Activated CD8-positive, alpha-beta memory T cell treated with anti-CD3 and anti-CD28 coated beads, Interleukin-2, amount 10 ng/mL, durations not matched to agents 7 days and 5 days (primary cell): ENCODE results near the gene AP1B1. TPM values are rescaled to one million over a fixed set of nuclear protein-coding genes. Genes with fewer than 3 reads are reported as not detected.

Experiments
- ATAC-seq: fragments of 150-1000 bp; cut with Tn5 transposase; one replicate; pipeline ENCODE4 v1.10.0; 2021; ENCODE audit warnings: moderate library complexity
- CTCF ChIA-PET: fragments of 350-600 bp; sonication (Branson Sonifier 250); formaldehyde crosslinking; loops from one replicate; lab custom pipeline; 2021; ENCODE audit warnings: antibody characterized with exemption; lab: Charles Lee
- DNase-seq: peaks from one replicate; pipeline ENCODE4 v3.0.0-alpha.2; 2020
- H3K27ac Mint-ChIP-seq: one replicate; pipeline ENCODE4 v1.8.0; 2021; ENCODE audit warnings: mild to moderate bottlenecking, mixed read lengths
- H3K27me3 Mint-ChIP-seq: one replicate; pipeline ENCODE4 v1.8.0; 2021; ENCODE audit warnings: mixed read lengths
- H3K36me3 Mint-ChIP-seq: one replicate; pipeline ENCODE4 v1.8.0; 2021; ENCODE audit warnings: mild to moderate bottlenecking, mixed read lengths
- H3K4me1 Mint-ChIP-seq: one replicate; pipeline ENCODE4 v1.8.0; 2021; ENCODE audit warnings: mixed read lengths
- H3K4me3 Mint-ChIP-seq: one replicate; pipeline ENCODE4 v1.8.0; 2021; ENCODE audit warnings: mild to moderate bottlenecking, moderate library complexity, mixed read lengths
- H3K9me3 Mint-ChIP-seq: one replicate; pipeline ENCODE4 v1.8.0; 2022; ENCODE audit warnings: low read depth, mixed read lengths
- total RNA-seq, 2 experiments: library from RNA; stranded (reverse); gene quantifications; one replicate each; pipeline ENCODE4 v1.2.3, GENCODE V29; 2021

The AP1B1 gene
- total RNA-seq, 2 experiments from 2014 or later: 82.9 to 90.8 TPM

- Mint-ChIP-seq H3K27ac (no peak overlapping the region), H3K27me3 (no peaks in the 10 kb centered on the region), H3K36me3 (peaks cover 5% of the 10 kb centered on the region), H3K4me1 (no peaks in the 10 kb centered on the region), H3K9me3 (no peaks in the 10 kb centered on the region), H3K4me3 (no peak overlapping the region)
- no peak for DNase-seq
- ATAC-seq: no peak
- CTCF ChIA-PET: no interaction called here
These were observed 57.2 kb downstream of the AP1B1 start for GRCh38 chr22:29331213-29331612.

GRCh38 chr22:29330753-29331152 lies 57.6 kb downstream of the AP1B1 start:
- H3K4me1 Mint-ChIP-seq: no peaks in the 10 kb centered on the region
- ATAC-seq (no peak), DNase-seq (no peak)
- H3K27ac Mint-ChIP-seq: no peak overlapping the region
- no peak overlapping the region for H3K4me3 Mint-ChIP-seq
- CTCF ChIA-PET: no interaction called here
- no peaks in the 10 kb centered on the region for H3K27me3 Mint-ChIP-seq
- no peaks in the 10 kb centered on the region for H3K9me3 Mint-ChIP-seq
- H3K36me3 Mint-ChIP-seq: peaks cover 4% of the 10 kb centered on the region

GRCh38 chr22:29330291-29330690 lies 58.1 kb downstream of the AP1B1 start:
- no peak overlapping the region for H3K4me3 Mint-ChIP-seq
- H3K9me3 Mint-ChIP-seq: no peaks in the 10 kb centered on the region
- no peaks in the 10 kb centered on the region for H3K27me3 Mint-ChIP-seq
- peaks cover 4% of the 10 kb centered on the region for H3K36me3 Mint-ChIP-seq
- CTCF ChIA-PET: no interaction called here
- H3K4me1 Mint-ChIP-seq: no peaks in the 10 kb centered on the region
- DNase-seq (no peak), ATAC-seq (no peak)
- H3K27ac Mint-ChIP-seq: no peak overlapping the region

GRCh38 chr22:29329581-29329980 lies 58.8 kb downstream of the AP1B1 start:
- H3K4me1 Mint-ChIP-seq: no peaks in the 10 kb centered on the region
- CTCF ChIA-PET: no interaction called here
- H3K4me3 Mint-ChIP-seq: no peak overlapping the region
- H3K27me3 Mint-ChIP-seq: no peaks in the 10 kb centered on the region
- no peak overlapping the region for H3K27ac Mint-ChIP-seq
- H3K36me3 Mint-ChIP-seq: peaks cover 2% of the 10 kb centered on the region
- ATAC-seq (no peak), DNase-seq (no peak)
- no peaks in the 10 kb centered on the region for H3K9me3 Mint-ChIP-seq

GRCh38 chr22:29328566-29329500 lies 59.5 kb downstream of the AP1B1 start:
- Mint-ChIP-seq H3K9me3 (no peaks in the 10 kb centered on the region), H3K36me3 (no peaks in the 10 kb centered on the region), H3K27ac (no peak overlapping the region), H3K4me1 (no peaks in the 10 kb centered on the region), H3K4me3 (no peak overlapping the region), H3K27me3 (no peaks in the 10 kb centered on the region)
- ATAC-seq (no peak), DNase-seq (no peak)
- CTCF ChIA-PET: interaction anchor here (0.9 kb wide), 1 partner anchor 15 kb away, joined by 3 read pairs; no protein-coding TSS in a partner anchor

GRCh38 chr22:29328055-29328454 lies 60.3 kb downstream of the AP1B1 start:
- Mint-ChIP-seq H3K27me3 (no peaks in the 10 kb centered on the region), H3K9me3 (no peaks in the 10 kb centered on the region), H3K4me3 (no peak overlapping the region), H3K4me1 (no peaks in the 10 kb centered on the region), H3K27ac (no peak overlapping the region), H3K36me3 (no peaks in the 10 kb centered on the region)
- DNase-seq (no peak), ATAC-seq (no peak)
- CTCF ChIA-PET: interaction anchor here (0.9 kb wide), 1 partner anchor 16 kb away, joined by 3 read pairs; no protein-coding TSS in a partner anchor

- CTCF ChIA-PET: interaction anchor here (0.9 kb wide), 1 partner anchor 17 kb away, joined by 3 read pairs; no protein-coding TSS in a partner anchor
- no peak overlapping the region for H3K4me3 Mint-ChIP-seq
- H3K36me3 Mint-ChIP-seq: no peaks in the 10 kb centered on the region
- H3K27ac Mint-ChIP-seq: no peak overlapping the region
- DNase-seq (no peak), ATAC-seq (no peak)
- no peaks in the 10 kb centered on the region for H3K9me3 Mint-ChIP-seq
- H3K4me1 Mint-ChIP-seq: no peaks in the 10 kb centered on the region
- H3K27me3 Mint-ChIP-seq: no peaks in the 10 kb centered on the region
These were observed 61.1 kb downstream of the AP1B1 start for GRCh38 chr22:29327089-29327764.

GRCh38 chr22:29326481-29326880 lies 61.9 kb downstream of the AP1B1 start:
- Mint-ChIP-seq H3K36me3 (no peaks in the 10 kb centered on the region), H3K27me3 (no peaks in the 10 kb centered on the region), H3K27ac (no peak overlapping the region), H3K9me3 (no peaks in the 10 kb centered on the region), H3K4me3 (no peak overlapping the region), H3K4me1 (no peaks in the 10 kb centered on the region)
- DNase-seq: no peak
- ATAC-seq: no peak
- CTCF ChIA-PET: no interaction called here

- CTCF ChIA-PET: interaction anchor here (0.5 to 2.7 kb wide), 2 partner anchors 13 to 20 kb away, joined by 4 to 6 read pairs; no protein-coding TSS in a partner anchor
- DNase-seq (no peak), ATAC-seq (no peak)
- Mint-ChIP-seq H3K4me3 (no peak overlapping the region), H3K36me3 (no peaks in the 10 kb centered on the region), H3K27ac (no peak overlapping the region), H3K27me3 (no peaks in the 10 kb centered on the region), H3K9me3 (no peaks in the 10 kb centered on the region), H3K4me1 (no peaks in the 10 kb centered on the region)
These were observed 62.5 kb downstream of the AP1B1 start for GRCh38 chr22:29325785-29326315.

- Mint-ChIP-seq H3K27ac (no peak overlapping the region), H3K4me1 (no peaks in the 10 kb centered on the region), H3K4me3 (no peak overlapping the region), H3K36me3 (no peaks in the 10 kb centered on the region), H3K9me3 (no peaks in the 10 kb centered on the region), H3K27me3 (no peaks in the 10 kb centered on the region)
- ATAC-seq: no peak
- CTCF ChIA-PET: interaction anchor here (0.5 to 2.7 kb wide), 2 partner anchors 12 to 19 kb away, joined by 4 to 6 read pairs; no protein-coding TSS in a partner anchor
- DNase-seq: no peak
These were observed 63.0 kb downstream of the AP1B1 start for GRCh38 chr22:29325356-29325755.

- Mint-ChIP-seq H3K27me3 (no peaks in the 10 kb centered on the region), H3K9me3 (no peaks in the 10 kb centered on the region), H3K4me1 (no peaks in the 10 kb centered on the region), H3K4me3 (no peak overlapping the region), H3K27ac (no peak overlapping the region), H3K36me3 (no peaks in the 10 kb centered on the region)
- ATAC-seq (no peak), DNase-seq (no peak)
- CTCF ChIA-PET: interaction anchor here (1.3 to 2.7 kb wide), 2 partner anchors 10 to 17 kb away, joined by 4 to 6 read pairs; partner anchors contain the start of gene GAS2L1
These were observed 64.7 kb downstream of the AP1B1 start for GRCh38 chr22:29323641-29324040.

GRCh38 chr22:29320546-29320945 lies 67.8 kb downstream of the AP1B1 start:
- H3K4me1 Mint-ChIP-seq: peaks cover 2% of the 10 kb centered on the region
- H3K36me3 Mint-ChIP-seq: no peaks in the 10 kb centered on the region
- ATAC-seq (no peak), DNase-seq (no peak)
- peaks cover 19% of the 10 kb centered on the region for H3K27me3 Mint-ChIP-seq
- no peaks in the 10 kb centered on the region for H3K9me3 Mint-ChIP-seq
- no peak overlapping the region for H3K4me3 Mint-ChIP-seq
- CTCF ChIA-PET: interaction anchor here (0.7 to 1.4 kb wide), 3 partner anchors 10 to 43 kb away, joined by 3 read pairs; no protein-coding TSS in a partner anchor
- H3K27ac Mint-ChIP-seq: no peak overlapping the region

- no peak for DNase-seq
- Mint-ChIP-seq H3K36me3 (no peaks in the 10 kb centered on the region), H3K9me3 (no peaks in the 10 kb centered on the region), H3K4me3 (no peak overlapping the region), H3K27me3 (peaks cover 28% of the 10 kb centered on the region), H3K27ac (no peak overlapping the region), H3K4me1 (peaks cover 10% of the 10 kb centered on the region)
- ATAC-seq: no peak
- CTCF ChIA-PET: interaction anchor here (0.8 kb wide), 1 partner anchor 13 kb away, joined by 3 read pairs; the partner anchor contains the start of gene GAS2L1
These were observed 69.3 kb downstream of the AP1B1 start for GRCh38 chr22:29319072-29319471.
